GM19240 (cell line): ENCODE results near the gene MFSD11.
A peak's percentile ranks its signal among the peaks of the same experiment; 100 is the strongest.
"Not testable (repeated sequence)": the region's sequence is repeated elsewhere in the genome, so short reads cannot be mapped to it uniquely, and the experiment has no call there.

Source experiments
- DNase-seq: peaks from one replicate; pipeline ENCODE4 v3.0.0; 2011; ENCODE audit warnings: low spot score; ENCODE audit not compliant: insufficient read length

The MFSD11 gene

DNA sequence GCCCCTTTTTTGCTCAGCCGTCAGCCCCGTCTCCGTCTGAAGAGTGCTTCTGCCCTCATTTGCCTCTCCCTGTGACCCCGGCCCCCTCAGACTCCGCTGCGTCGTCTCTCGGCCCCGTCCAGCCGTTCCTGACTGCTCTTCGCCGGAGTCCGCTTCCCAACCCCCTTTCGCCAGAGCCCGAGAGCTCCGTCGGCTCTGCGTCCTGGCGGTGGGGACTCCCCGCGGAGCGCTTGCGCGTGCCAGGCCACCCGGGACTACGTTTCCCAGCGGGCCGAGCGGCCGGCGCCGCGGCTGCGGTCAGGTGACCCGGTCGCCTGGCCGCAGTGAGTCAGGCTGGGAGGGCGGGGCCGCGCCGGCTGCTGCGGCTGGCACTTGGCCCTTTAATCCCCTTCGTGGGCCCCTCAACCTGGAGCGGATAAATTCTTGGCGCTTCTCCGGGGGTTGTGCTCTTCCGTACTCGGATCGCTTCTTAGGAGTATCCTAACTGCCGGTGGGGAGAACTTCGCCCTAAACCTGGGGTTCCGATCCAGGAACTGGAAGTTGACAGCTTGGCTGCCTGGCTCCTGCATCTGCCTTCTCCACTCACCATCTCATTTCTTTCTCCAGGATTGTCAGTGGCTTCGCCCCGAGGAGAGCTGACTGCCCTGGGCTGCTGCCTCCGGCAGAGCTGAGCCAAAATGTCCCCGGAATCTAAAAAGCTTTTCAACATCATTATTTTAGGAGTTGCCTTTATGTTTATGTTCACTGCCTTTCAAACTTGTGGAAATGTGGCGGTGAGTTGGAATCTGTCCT is at the start of gene MFSD11:
TSS of gene MFSD11 (plus strand) at position 444 of the 792 bp plus-strand sequence. CDS start at position 678, 234 bp downstream.
- peak; percentile 86 for DNase-seq

DNA sequence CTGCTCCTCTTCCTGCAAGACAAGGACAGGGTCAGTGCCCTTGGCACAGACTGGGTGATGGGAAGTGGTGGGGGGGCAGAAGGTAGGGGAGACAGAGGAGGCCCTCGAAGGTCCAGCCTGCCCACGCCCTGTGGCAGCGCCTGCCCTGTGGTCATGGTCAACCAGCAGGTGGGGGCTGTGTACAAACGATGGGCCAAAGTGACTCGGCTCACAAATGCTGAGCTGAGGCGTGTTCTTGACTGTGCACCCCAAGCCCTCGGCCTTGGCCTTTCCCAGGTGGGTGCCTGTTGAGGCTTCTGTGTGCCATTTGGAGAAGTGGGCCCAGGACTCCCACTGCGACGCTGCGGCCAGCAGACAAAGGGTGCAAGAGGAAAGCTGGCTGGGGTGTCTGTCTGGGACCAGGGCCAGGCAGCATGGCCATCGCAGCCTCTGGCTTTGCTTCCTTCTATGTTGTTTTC is 49.7 kb upstream of the MFSD11 start:
- no peak for DNase-seq

DNA sequence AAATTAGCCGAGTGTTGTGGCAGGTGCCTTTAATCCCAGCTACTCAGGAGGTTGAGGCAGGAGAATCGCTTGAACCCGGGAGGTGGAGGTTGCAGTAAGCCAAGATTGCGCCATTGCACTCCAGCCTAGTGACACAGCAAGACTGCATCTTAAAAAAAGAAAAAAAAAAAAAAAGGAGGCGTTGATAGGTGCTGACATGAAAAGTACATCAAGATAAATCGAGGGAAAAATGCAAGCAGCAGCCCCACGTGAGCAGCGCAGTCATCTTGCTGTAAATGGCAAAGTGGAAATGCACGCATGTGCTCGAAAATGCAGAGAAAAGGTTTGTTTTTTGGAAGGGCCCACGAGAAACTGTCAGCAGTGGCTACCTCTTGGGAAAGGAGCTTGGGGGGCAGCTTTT is 48.1 kb upstream of the MFSD11 start:
- no peak for DNase-seq

DNA sequence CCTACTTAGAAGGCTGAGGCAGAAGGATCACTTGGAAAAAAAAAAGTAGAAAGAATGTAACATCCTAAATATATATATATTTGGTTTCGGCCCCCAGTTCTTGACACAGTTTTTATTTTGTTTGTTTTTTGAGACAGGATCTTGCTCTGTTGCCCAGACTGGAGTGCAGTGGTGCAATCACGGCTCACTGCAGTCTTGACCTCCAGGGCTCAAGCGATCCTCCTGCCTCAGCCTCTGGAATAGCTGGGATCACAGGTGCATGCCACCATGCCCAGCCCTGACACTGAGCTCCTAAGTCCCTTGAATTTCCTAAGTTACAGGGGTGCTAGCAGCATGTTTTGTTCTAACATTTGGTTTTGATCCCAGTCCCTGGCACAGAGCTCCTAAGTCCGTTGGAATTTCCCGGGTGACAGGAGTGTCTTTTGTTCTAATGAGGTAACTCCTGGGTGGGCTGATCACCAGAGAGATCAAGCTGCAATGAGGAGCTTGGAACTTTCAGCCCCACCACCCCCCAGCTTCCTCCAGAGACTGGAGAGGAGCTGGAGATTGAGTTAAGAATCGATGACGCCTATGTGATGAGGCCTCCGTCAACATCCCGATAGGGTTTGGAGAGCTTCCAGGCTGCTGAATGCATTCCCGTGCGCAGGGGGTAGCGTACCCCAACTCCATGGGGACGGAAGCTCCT is 47.2 kb upstream of the MFSD11 start:
- no peak for DNase-seq

DNA sequence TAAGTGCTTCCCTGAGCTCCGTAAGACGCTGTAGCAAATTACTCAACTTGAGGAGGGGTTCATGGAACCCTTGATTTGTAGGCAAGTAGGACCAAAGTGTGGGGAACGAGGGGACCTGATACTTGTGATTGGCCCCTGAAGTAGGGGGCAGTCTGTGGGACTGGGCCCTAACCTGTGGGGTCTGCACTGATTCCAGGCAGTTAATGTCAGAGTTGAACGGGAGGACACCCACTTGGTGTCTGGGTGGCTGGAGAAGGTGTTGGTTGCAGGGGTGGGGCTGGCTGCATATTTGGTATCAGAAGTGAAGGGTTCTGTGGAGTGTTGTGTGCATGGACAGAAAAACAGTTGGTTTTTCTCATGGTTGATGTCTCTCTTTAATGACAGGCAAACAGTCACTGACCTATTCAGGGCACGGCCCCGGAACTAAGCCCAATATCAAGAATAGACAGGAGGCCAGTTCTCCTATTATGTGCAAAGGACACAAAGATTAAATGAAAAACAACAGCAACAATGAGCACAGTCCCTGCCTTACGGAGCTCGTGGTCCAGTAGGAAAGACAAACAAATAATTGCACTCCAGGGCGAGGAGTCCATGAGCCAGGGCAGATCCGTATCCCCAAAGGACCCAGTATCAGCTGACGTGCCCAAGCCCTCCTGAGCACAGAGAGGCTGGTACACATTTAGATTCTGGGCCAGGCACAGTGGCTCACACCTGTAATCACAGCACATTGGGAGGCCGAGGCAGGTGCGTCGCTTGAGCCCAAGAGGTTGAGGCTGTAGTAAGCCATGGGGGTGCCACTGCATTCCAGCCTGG is 46.3 kb upstream of the MFSD11 start:
- no peak for DNase-seq

DNA sequence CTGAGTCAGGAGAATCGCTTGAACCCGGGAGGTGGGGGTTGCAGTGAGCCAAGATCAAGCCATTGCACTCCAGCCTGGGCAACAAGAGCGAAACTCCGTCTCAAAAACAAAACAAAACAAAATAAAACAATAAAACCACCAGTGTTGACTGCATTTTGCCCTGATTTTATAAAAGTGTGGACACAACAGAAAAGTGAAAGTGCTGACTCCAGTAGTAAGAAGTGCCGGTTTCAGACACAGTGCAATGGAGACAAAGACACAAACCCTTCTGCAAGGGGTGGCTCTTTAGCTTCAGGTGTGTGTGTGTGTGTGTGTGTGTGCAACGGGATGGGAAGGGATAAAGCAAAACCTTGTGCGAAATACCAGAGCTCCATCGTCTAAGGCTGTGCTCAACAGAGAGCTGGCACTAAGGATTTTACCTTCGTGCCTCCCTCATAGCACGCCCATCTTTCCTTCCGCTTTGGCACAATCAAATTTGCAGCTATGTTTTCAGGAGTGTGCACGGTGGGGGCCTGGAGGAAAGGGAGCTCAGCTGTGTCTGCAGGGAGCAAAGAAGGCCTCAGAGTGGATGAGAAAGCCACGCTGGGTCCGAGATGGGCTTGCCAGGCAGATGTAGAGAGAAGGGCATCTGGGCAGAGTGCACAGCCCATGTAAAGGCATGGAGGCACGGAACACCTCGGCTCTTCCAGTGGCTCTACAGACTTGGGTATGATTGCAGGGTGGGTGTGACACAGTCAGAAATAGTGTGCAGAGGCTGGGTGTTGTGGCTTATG is 42.7 kb upstream of the MFSD11 start:
- DNase-seq = no peak

DNA sequence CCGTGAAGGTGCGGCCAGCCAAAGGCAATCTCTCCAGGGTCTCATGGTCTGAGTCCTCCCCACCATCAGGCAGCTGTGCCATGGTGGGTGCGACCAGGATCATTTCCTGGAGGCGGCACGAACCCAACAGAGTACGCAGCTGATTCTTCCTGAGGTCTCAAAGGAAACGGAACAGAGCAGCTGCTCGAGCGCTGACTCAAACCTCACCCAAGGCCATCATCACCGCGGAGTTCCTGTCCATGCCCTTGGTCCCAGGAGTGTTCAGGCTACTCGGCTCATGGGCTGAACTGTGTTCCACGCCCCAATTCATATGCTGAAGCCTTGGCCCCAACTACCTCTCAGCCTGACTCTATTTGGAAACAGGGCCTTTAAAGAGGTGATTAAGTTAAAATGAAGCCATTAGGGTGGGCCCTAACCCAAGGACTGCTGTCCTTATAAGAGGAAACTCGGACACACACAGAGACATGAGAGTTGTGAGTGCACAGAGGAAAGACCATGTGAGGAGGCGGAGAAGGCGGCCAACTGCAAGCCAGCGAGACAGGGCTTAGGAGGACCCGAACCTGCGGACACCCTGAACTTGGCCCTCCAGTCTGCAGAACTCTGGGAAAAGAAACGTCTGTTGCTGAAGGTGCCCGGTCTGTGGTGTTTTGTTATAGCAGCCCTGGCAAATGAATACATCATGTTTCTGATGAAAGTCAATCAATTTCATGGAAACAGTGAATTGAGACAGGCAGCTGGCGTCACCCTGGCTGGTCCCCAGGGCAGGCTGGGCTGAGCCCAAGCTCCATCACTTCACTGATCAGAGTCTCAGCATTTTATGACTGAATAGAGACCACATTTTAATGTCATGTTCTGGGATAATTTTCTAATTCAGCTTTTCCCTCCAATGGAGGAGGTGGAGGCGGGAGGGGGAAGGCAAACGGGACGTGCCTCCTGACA is 40.9 kb upstream of the MFSD11 start:
- DNase-seq = peak; percentile 58

DNA sequence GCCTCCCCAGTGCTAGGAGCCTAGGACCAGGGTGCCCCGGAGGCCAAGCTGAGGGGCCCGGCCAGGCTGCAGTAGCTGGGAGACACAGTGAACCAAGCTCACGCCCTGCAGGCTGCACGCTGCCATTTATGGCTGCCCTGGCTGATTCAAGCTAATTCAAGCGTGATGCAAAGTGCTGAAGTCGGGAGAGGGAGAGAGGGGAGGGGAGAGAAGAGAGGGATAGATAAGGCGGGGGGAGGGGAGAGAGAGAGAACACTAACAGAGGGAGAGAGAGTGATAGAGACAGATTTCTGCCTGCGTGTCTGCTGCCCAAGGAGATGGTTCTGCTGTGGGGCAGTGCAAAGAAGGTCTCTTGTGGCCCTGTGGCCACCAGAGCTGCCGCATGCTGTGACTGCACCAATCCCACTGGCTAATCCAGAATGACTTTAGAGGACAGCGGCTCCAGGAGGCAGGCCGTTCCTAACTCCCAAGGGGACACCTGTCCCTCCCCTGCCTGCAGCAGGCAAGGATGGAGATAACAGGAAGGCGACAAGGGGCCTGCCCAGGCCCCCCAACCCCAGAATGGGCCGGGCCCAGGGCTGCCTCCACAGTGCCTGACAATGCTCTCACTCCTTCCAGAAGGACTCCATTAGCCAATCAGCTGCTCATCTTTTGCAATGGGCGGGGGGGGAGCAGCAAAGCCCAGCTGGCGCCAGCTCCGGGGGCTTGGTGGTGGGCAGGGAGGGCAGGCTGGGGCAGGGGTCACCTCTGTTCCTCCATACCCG is 40.0 kb upstream of the MFSD11 start:
- no peak for DNase-seq

DNA sequence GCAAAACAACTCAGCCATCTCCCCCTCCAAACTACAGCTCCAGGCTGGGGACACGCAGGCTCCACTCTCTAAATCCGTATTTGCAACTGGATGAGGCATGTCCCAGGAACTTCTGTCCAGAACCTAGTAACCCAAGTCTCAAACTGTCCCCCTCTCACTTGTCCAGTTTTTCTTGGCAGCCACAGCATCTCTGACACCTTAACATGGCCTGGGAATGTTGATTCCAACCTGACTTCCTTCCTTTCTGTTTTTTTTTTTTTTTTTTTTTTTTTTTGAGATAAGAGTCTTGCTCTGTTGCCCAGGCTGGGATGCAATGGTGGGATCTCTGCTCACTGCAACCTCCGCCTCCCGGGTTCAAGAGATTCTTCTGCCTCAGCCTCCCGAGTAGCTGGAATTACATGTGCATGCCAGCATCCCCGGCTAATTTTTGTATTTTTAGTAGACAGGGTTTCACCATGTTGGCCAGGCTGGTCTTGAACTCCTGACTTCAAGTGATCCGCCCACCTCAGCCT is 39.4 kb upstream of the MFSD11 start:
- not testable (repeated sequence) for DNase-seq

DNA sequence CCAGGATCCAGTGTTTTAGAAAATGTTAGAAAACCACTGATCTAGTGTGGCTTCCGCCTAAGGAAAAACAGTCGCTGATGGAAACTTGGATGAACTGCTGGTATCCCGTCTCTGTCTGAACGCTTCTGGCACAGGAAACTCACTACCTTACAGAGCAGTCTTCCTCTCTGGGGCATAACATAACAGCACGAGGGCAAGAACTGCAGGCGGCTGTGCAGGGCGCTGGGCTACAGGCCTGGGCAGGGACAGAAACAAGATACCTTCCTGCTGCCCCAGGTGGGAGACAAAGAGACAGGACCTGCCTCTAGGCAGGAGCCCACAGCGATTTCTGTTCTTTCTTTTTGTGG is 37.7 kb upstream of the MFSD11 start:
- no peak for DNase-seq

DNA sequence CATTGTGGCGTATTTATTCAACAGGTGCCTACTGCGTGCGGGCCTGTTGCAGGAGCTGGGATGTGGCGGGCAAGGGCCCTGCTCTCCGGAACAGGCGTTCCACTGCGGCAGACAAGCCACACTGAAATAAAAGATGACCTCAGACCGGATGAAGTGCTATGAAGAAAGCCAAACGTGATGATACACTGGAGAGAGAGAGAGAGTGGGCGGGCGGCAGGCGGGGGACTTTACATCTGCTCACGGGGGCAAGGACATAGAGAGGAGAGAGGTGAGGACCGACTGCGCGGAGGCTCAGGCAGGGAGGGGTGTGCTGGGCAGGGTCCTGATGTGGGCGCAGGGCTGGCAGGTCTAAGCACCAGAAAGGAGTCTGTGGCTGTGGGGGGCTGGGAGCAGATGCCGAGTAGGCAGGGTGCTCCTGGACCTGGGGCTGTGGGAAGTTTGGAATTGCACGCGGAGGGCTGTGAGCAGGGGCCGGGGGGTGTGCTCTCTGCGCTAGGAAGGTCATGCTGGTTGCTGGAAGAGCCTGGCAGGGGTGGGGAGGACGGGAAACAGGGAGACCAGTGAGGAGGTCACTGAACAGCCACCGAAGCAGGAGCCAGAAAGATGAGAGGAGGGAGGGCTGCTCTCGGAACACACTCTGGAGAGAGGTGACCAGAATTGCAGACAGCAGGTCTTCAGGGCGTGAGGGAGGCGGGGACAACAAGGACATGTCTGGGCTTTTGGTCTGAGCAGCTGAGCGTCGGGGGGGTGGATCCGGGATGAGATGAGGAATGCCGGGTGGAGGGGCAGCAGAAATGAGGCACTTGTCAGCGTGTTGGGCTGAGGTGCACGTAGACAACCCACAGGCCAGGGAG is 37.1 kb upstream of the MFSD11 start:
- no peak for DNase-seq

DNA sequence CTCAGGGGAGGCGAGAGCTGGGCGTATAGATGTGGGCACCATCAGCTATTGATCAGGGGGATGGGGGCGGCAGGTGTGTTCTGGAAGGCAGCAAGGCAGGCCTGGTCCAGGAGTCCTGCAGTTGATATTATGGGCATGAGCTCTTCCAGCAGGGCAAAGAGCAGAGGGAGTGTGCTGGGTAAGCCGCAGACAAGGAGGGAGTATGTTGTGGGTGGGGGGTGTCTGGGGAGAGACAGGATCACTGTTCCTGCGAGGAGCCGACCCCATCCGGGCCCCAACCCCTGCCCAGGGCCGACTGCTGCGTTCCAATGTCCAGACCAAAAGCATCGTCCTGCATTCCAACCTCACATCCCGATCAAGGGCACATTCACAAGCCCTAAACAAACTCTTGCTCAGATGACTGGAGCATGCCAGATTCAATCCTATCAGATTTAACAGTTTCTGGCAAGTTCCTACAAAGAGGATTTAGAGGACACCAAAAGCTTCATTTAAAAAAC is 36.4 kb upstream of the MFSD11 start:
- no peak for DNase-seq

DNA sequence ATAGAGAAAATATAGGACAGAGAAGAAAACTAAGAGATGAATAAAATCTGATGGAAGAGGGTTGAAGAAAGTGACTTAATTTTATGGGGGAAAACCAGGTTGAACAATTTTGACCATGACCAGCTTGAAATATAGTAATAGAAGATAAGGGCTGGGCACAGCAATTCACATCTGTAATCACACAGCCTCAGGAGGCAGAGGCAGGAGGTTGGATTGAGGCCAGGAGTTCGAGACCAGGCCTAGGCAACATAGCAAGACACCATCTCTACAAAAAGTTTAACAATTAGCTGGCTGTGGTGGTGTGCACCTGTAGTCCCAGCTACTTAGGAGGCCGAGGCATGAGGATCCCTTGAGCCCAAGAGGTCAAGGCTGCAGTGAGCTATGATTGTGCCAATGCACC is 35.8 kb upstream of the MFSD11 start:
- no peak for DNase-seq

DNA sequence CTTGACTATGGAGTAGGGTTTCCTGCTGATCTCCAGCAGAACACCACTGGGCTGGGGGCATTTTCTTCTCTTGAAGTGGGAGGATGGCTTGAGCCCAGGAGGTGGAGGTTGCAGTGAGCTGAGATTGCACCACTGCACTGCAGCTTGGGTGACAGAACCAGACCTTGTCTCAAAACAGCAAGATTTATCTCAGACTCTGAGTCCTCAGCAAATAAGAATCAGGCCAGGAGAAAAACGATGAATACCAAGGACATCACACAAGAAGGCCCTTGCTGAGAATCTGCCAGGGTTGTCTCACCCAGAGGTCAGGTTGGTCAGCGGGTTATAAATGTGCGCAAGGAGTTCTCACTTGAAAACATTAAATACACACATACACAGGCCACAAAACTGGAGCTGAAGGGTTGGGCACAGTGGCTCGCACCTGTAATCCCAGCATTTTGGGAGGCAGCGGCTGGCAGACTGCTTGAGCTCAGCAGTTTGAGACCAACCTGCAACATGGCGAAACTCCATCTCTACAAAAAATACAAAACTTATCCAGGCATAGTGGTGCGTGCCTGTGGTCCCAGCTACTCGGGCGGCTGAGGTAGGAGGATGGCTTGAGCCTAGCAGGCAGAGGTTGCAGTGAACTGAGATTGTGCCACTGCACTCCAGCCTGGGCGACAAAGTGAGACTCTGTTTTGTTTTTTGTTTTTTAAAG is 34.8 kb upstream of the MFSD11 start:
- DNase-seq = no peak

DNA sequence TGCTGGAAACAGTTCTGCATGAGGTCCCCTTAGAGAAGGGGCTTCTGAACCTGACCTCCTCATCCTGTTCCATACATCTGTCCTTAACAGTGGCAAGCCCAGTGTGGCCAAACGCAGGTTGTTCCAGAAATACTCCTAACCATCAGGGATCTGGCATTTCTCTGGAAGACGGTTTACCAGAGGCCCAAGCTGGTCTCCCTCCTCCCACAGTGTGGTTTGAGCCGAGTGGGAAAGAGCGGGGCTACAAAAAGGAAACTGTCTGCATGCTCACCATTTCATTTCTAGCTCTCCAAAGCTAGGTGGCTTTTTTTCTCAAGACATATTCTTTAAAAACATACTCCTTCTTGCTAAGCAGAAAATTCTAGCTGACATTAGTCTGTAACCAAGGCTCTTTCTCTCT is 33.1 kb upstream of the MFSD11 start:
- DNase-seq = no peak

DNA sequence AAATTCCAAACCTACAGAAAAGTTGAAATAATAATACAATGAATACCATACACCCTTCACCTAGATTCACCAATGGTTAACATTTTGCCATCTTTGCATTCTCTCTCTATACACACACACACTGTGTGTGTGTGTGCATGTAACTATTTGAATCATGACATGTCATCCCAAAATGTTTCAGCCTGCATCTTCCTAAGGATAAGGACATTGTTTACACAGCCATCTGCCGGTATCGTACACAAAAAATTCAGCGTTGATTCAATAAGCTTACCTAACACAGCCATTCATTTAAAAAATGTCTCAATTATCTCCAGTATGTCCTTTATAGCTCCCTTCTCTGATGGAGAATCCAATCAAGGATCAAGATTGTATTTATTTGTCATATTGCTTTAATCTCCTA is 31.1 kb upstream of the MFSD11 start:
- DNase-seq = no peak

DNA sequence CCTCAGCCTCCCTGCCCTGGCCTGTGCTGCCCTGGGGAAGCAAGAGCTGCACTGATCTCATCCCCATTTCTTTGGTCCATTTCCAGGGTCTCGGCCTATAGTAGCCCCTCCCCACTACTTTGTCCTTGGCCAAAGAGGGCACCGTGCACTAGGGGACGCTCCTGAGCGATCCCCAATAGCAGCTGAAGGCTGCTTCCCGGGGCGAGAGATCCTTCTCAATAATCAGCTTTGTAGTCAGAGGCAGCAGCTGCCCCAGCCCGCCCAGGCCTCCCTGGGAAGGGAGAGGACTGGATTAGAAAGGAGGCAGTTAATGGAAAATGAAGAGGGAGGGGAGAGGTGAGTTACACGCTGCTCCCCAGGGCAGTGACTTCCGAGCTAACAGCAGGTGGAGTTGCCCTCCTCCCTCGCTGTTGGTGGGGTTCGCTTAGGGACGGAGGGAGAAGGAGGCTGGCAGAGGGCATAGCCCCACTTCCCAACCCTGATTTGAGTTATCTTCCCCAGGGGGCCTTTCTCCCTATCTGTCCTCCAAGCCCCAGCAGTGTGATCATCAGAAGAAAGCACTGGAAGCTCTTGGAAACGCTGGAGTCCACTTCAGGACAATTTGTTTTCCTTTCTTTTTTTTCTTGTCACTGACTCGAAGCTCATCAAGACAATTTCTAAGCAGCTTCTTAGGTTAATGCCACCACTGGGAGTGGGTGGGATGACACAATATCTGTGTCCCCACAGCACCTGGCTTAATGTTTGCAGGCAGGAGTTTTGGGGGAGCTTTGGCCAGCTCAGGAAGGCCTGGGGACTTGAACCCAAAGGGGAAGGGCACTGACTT is 29.7 kb upstream of the MFSD11 start:
- DNase-seq = no peak
